NCI-H526 treated with DMSO at 0.1 percent for 48 hours (cell line): ENCODE results near the gene PARK7.
A peak's percentile ranks its signal among the peaks of the same experiment; 100 is the strongest.

Experiments
- DNase-seq: peaks from one replicate; lab custom pipeline; 2025; lab: John Stamatoyannopoulos, UW

Gene PARK7

DNA sequence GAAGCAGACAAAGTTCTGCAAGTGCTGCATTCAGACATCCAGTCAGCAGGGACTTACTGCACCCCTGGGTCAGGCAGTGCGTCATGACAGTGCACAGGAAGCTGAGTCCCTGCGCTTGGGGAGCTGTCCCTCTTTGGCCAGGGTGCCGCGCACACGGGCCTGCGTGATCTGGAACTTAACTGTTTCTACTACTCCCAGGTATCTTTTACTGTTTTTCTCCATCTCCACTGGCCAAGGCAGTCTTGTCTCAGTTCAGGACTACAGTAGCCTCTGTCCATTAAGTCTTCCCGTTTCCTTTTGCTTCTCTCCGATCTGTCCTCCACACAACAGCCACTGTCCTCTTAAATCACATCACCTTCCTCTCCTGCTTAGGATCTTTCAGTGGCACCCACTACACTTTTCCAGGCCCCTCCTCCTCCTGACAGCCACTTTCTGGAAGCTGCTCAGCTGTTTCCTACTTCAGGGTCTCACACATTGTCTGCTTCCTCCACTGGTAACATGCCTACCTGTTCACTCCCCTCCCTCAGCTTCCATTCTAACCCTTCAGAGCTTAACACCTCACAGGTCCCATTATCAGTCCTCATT is 48.7 kb downstream of the PARK7 start:
- no peak for DNase-seq

- no peak for DNase-seq
These were observed 49.5 kb downstream of the PARK7 start for GRCh38 chr1:8011016-8011415.

- no peak for DNase-seq
These were observed 50.7 kb downstream of the PARK7 start for GRCh38 chr1:8011923-8012858.

DNA sequence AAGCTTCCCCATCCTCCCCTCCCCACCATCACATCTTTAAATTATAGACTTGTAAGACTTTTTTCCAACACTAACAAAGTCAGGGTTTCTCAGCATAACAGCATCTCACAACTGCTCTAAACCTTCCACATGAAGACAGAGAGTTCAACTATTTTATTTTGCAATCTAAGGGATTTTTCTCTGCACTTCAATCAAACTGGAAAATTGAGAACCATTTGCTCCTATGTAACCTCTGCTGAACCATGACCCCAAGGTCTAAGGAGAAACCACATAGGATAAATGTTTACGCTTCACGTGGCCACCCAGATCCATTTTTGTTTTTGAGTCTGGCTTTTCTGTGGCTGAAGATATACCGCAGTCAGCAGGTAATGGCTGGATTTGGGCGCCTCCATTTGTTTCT is 51.4 kb downstream of the PARK7 start:
- no peak for DNase-seq

- no peak for DNase-seq
These were observed 51.9 kb downstream of the PARK7 start for GRCh38 chr1:8013399-8013798.

- no peak for DNase-seq
These were observed 52.3 kb downstream of the PARK7 start for GRCh38 chr1:8013800-8014199.

- DNase-seq: no peak
These were observed 53.0 kb downstream of the PARK7 start for GRCh38 chr1:8014381-8014988.

DNA sequence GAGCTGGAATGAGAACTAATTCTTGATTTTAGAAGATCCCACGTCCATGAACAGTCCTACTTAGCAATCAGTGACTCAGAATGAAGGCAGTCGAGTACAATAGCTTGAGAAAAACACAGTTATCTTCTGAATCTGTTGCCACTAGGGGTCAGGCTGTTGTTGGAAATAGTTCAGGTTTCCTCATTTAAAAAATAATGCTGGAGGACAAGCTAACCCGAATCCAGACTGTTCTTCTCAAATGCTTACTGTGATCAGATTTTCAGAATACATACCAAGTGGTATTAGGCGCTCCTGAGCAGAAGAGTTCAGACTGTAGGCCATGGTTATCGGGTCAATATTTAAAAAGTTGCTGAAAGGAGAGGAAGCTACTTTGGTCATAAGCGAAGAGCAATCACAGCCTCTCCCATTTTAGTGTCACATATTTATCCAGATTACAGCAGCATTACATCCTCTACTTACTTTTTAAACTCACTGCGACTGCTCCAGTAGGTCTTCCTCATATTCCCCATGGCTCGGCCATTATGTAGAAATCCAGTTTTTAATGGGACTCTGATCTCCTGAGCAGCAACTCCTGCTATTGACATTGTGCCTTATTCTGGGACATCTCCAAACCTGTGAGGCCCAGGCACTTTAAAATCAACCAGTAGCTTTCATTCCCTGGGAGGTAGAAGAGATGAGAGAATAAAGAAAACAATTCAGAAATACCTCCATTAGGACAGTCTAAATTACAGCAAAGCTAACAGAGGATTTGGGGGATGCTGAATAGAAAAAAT is 53.7 kb downstream of the PARK7 start:
- peak; percentile 48 for DNase-seq

DNA sequence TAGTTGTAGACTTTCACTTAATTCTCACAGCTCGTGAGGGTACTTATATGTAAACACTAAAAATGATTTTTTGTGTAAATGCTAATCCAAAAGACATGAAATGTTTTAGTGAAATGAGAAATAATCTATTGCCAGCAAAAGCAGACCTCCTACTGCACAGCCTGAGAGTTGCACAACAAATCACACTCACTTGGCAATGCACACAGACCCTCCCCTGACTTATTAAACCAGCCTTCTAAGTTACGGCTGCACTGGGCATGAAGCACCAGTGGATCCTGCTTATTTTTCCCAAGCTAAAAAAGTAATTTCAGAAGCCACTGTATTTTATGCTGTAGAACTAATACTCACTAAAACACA is 54.3 kb downstream of the PARK7 start:
- no peak for DNase-seq

DNA sequence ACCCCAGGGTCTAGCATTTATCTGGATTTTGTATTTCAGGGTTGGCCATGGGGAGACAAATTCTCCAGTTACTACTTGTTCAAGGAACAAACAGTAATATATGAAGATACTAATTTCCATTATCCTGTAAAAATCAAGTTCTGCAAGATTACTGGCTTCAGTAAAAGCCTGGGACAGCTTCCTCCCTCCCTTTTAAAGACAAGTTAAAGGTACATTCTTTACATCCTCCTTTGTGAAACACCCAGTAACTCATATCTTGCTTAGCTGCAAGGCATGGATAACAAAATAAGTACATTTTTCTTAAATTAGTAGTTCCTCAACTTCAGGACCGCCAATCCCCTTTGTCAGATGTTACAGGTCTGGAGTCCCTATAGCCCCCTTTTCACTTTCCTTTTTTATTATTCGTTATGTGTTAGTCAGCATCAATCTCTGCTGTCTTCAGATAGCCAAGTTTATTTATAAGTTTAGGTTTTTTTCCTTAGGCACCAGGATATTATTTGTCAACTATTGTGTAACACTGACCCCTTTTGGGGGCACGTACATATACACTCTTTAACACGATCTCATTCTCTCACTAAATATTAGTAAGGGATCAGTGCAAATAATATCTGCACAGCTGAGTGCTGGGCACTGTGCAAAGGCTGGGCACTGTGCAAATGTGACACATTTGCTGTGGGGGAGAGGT is 54.8 kb downstream of the PARK7 start:
- DNase-seq: no peak

DNA sequence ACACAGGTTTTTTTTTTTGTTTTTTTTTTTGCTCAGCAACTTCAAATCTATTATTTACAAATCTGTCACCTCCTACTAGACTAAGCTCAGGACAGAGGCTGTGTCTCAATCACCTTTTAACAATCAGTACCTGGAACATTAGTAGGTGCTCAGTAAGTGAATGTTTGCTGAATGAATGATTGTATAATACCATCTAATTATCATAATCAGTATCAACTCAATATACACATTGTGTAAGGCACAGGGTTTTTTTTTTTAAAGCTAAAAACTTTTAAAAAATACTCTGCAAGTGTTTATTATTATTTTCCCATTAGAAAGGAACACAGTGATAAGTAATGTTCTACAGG is 55.4 kb downstream of the PARK7 start:
- no peak for DNase-seq

DNA sequence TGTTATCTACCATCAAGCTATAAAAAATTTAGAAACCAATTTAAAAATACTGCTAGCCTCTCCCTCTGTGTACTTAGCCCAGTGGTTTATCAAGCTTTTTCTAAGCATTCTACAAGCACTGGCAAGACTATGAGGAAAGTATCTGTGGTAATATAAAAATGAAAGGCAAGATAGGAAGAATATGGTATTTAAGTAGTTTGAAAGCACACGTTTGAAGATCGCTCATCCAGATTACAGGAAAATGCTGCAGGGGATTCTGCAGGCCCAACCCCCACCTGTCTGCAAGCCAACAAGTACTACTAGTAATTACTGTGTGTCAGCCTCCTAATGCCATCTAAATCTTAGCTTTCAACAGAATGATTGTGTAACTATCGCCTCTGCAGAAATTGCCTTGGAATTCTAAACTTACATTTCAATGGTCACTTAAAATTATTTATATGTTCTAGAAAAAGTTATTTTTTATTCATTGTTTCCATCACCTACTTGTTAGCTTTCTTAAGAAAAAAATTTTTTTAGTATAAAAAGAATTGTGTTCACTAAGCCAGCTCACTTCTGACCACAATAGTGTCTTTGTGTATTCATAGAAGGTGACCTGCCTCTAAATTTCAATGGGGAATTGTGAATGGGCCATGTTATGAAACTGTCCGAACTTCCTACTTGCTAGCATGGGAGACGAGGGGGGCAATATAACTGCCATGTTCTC is 56.1 kb downstream of the PARK7 start:
- peak; percentile 45 for DNase-seq

GRCh38 chr1:8018492-8019228 is 57.1 kb downstream of the PARK7 start:
- DNase-seq: peak; percentile 29

- no peak for DNase-seq
These were observed 57.7 kb downstream of the PARK7 start for GRCh38 chr1:8019229-8019620.

GRCh38 chr1:8020032-8020431 is 58.5 kb downstream of the PARK7 start:
- no peak for DNase-seq

DNA sequence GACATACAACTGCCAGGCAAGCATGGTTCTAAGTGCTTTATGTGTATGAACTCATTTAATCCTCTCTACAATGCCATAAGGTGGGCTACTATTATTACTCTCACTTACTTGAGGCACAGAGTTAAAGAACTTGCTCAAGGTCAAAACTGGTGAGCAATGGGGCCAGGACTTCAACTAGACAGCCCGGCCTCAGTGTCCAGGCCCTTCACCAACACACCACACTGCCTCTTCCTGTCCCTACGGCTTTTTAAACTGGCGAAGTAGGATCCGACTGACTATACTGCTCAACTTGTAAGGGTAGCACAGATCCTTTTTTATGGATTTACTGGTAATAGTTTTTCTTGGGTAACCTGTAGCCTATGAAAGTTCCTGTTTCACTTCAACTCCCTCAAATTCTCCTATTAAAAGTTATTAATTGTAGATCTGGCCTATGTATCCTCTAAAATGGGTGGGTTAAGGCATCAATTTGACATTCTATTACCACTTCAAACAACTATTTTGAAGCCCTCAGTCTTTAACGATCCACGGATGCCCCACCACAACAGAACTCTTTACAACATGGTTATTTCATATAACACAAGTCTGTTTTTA is 60.3 kb downstream of the PARK7 start:
- no peak for DNase-seq

DNA sequence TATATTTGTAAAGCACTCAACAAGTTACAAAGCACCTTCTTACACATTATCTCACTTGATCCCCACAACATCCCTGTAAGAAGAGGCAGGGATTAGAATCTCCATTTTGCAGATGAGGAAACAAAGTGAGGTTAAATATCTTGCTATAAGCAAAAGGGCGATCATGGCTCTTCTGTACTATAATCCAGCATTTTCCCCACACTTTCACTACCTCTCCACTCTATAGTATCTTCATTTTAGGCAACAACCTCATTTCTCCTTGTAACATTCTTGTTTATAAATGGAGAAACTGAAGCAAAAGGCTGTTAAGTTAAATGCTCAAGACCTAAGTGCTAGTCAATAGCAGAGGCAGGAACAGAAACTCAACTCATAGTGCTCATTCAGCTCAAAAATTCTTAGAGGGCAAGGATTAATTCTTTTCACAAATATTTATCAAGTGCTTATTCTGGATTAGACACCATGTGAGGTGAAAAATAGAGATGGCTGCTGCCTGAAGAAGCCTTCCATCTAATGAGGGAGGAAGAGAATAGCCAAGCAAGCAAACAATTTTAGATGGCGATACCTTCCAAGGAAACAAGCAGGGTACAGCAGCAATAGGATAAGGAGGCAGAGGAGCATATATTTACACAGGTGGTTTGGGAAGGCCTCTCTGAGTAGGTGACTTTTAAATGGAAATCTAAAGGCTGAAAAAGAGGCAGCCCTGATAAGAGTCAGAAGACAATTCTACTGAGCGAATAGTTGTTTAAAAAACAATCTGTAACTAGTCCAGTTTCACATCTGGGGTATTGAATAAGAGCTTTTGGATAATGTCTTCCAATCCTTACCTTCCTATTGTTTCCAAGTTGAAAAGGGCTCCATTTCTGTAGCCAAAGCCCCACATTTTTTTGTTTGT is 61.1 kb downstream of the PARK7 start:
- no peak for DNase-seq

DNA sequence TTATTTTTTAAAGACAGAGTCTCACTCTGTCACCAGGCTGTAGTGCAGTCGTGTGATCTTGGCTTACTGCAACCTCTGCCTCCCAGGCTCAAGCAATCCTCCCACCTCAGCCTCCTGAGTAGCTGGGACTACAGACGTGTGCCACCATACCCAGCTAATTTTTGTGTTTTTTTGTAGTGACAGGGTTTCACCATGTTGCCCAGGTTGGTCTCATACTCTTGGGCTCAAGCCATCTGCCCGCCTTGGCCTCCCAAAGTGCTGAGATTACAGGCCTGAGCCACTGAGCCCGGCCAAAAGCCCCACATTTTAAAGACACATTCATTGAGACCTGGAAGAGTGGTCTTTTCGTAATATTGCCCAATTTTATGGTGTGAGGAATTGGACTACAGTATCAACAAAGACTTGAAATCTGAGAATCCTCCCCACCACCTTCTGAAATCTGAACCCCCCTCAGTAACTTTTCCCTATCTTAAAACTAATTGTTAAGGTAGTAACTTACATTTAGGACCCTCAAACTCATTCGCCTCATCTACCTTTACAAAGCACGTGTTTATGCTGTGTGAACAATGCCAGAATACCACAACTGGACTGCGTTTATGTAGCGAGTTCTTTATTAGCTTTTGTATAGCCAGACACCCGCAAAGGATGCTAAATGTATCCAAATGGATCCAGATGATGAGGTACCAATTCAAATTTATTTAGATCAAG is 61.9 kb downstream of the PARK7 start:
- DNase-seq: no peak

- no peak for DNase-seq
These were observed 62.4 kb downstream of the PARK7 start for GRCh38 chr1:8023995-8024313.
